GM12801 (cell line): ENCODE measurements around the gene CELF2.

Experiments
- CTCF ChIP-seq: IDR thresholded peaks from one replicate; pipeline ENCODE4 v1.5.1; 2011; ENCODE audit warnings: control low read depth; ENCODE audit not compliant: insufficient read length; ENCODE audit errors: extremely low read depth

Gene CELF2

GRCh38 chr10:11065567-11065966 lies 47.9 kb downstream of the CELF2 start:
- no peak for TF ChIP-seq CTCF

GRCh38 chr10:11066520-11066919 lies 48.8 kb downstream of the CELF2 start:
- no peak for TF ChIP-seq CTCF

DNA sequence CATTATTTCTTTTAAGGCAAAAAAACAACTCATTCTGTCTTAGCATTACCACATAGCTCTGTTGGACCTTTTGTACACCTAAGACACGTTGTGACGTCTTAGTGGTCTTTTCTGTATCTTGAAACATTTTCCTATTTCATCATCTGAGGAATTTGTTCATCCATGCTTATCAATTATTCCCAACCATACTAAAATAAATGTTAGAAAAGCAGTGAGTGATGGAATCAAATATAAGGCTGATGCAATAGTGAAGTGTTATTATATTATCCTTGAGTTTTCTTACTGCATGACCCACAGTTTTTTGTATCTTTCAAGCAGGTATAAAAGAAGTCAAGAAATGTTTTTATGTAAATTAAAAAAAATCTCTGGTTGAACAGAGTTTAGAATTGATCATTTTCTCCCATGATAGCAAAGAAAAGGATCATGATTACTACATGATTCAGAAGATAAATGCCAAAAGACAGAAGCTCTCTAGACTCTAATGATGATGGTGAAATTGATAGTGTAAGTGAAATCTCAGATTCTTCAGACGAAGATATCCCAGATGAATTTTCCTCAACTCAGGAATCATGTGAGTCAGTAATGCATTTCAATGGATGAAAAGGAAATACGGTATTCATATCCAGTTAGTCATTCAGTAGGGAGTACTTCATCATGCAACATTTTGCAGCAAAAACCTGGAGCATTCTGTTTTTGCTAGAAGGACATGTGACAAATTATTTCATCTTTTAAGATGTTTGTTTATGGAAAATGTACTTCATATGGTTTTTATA lies 51.4 kb downstream of the CELF2 start:
- TF ChIP-seq CTCF: no peak

- no peak for TF ChIP-seq CTCF
Measured at GRCh38 chr10:11073410-11073809, 55.7 kb downstream of the CELF2 start.

DNA sequence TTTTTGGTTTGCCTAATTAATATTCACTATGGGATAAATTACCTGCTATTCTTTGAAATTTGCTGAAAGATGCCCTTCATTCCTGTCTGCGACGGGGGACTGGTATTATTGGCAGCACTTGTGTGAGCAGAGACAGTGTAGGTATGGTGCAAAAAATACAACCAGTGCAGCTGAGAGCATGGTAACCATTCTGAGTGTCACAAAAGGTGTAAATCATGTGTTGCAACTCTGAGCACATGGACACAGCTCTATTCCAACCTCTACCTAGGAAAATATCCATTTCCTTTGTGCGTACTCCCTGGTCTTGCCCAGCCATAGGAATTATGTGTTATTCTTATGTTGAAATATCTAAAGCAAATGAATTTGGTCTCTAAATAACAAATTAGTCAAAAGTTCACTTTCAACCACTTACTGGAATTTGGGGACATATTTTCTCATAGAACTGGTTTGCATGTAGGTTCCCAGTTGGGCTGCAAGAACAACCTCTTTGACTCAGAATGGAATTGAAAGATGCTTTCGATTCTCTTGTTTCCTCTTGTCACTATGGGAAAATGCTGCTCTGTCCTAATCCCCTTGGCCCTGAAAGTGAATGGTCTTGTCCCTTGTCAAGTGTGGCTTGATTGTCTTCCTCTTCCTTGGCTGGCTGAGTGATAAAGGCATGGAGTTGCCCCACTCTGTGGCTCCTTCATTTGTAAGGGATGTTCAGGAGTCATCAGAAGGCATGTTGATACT lies 57.0 kb downstream of the CELF2 start:
- no peak for TF ChIP-seq CTCF

- TF ChIP-seq CTCF: no peak
Measured at GRCh38 chr10:11076221-11076620, 58.5 kb downstream of the CELF2 start.

DNA sequence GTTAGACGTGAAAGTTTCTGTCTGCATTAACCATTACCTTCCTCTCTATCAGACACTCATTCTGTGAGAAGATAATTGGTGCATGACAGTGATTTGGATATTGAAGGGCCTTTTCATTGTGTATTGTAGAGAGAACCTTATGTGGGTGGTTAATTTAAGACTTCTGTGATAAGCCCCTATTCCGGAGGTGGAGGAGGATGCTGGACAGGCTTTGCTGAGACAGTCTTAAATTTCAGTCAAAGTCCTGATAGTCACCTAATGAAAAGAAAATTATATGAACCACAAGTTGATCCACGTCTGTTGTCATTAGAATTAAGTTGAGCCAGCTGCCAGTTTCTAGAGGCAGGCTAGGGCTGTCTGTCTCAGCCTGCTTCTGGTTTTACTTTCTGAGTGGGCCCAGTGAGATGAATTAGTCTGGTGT lies 62.9 kb downstream of the CELF2 start:
- TF ChIP-seq CTCF: no peak
